ENCODE data around the gene ATXN1.

ATXN1 gene

DNA sequence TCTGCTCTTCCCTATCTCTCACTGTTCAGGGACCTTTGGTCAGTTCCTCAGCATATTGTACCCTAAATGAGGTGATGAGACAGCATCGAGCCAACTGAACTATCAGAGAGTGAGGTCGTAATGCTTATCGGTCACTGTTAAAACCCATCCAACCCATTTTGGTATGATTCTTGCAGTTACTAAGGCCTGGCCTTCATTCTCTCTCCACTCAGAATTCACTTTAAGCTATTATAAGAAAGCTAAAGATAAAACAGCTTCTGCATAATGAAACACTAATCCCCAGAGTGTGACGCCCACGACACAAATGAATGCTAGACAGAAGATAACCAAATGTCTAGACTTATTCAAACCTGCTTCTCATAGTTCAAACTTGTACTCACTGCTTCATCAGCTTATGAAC lies 347.1 kb downstream of the ATXN1 start:
- TF ChIP-seq, protein P1, sequence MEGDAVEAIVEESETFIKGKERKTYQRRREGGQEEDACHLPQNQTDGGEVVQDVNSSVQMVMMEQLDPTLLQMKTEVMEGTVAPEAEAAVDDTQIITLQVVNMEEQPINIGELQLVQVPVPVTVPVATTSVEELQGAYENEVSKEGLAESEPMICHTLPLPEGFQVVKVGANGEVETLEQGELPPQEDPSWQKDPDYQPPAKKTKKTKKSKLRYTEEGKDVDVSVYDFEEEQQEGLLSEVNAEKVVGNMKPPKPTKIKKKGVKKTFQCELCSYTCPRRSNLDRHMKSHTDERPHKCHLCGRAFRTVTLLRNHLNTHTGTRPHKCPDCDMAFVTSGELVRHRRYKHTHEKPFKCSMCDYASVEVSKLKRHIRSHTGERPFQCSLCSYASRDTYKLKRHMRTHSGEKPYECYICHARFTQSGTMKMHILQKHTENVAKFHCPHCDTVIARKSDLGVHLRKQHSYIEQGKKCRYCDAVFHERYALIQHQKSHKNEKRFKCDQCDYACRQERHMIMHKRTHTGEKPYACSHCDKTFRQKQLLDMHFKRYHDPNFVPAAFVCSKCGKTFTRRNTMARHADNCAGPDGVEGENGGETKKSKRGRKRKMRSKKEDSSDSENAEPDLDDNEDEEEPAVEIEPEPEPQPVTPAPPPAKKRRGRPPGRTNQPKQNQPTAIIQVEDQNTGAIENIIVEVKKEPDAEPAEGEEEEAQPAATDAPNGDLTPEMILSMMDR (IDR thresholded peaks at IDR 0.05; ENCODE audit: control insufficient read depth, insufficient read depth, low read depth, low read length, missing control alignments): no peak
- no peak overlapping the region for H3K4me3 ChIP-seq (ENCODE audit: control insufficient read depth, low read depth, low read length)
- no peak for DNase-seq (ENCODE audit: low read depth)

- no peak overlapping the region for H3K4me3 ChIP-seq (ENCODE audit: control insufficient read depth, low read depth, low read length)
- no peak for DNase-seq (ENCODE audit: low read depth)
- TF ChIP-seq, protein P1 (IDR thresholded peaks at IDR 0.05; ENCODE audit: control insufficient read depth, insufficient read depth, low read depth, low read length, missing control alignments): no peak
Measured at GRCh38 chr6:16413399-16413798, 347.9 kb downstream of the ATXN1 start.

DNA sequence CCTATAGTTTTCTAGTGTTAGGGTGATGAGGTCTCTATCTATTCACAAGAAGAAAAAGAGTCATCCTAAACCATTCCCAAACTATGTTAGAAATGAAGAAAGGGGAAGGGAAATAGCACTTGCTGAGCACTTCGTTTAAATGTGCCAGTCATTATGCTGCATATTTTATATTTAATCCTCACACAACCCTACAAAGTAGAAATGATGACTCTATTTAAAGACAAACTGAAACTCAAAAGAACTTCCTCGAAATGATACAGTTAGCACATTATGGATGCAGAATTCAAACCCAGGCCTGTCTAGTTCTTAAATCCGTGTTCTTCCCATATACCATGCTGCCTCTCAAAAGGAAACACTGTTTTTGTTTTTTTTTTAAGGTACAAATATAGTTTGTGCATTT lies 348.3 kb downstream of the ATXN1 start:
- H3K4me3 ChIP-seq (ENCODE audit: control insufficient read depth, low read depth, low read length): no peak overlapping the region
- TF ChIP-seq, protein P1 (IDR thresholded peaks at IDR 0.05; ENCODE audit: control insufficient read depth, insufficient read depth, low read depth, low read length, missing control alignments): no peak
- no peak for DNase-seq (ENCODE audit: low read depth)

DNA sequence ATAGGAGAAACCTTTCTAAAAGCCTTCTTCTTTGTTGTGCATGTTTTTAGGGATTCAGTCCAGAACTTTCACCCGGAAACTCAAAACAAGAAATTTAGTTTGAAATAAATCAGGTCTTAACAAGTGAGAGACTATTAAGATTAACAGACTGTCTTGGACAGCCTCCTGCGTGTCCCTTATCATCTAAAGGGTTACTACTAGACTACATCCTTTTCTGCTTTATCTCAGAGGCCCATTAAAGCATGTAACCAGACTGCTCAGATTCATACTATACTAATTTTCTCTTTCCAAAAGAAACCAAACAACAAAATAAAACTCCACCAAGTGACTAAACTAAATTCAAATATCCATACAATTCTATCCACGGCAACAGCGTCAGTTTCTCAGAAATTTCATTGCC lies 349.1 kb downstream of the ATXN1 start:
- TF ChIP-seq, protein P1 (IDR thresholded peaks at IDR 0.05; ENCODE audit: control insufficient read depth, insufficient read depth, low read depth, low read length, missing control alignments): no peak
- H3K4me3 ChIP-seq (ENCODE audit: control insufficient read depth, low read depth, low read length): no peak overlapping the region
- no peak for DNase-seq (ENCODE audit: low read depth)

GRCh38 chr6:16409531-16410441 lies 351.5 kb downstream of the ATXN1 start:
- H3K4me3 ChIP-seq (ENCODE audit: control insufficient read depth, low read depth, low read length): no peak overlapping the region
- TF ChIP-seq, protein P1 (IDR thresholded peaks at IDR 0.05; ENCODE audit: control insufficient read depth, insufficient read depth, low read depth, low read length, missing control alignments): peak; percentile 92
- no peak for DNase-seq (ENCODE audit: low read depth)

DNA sequence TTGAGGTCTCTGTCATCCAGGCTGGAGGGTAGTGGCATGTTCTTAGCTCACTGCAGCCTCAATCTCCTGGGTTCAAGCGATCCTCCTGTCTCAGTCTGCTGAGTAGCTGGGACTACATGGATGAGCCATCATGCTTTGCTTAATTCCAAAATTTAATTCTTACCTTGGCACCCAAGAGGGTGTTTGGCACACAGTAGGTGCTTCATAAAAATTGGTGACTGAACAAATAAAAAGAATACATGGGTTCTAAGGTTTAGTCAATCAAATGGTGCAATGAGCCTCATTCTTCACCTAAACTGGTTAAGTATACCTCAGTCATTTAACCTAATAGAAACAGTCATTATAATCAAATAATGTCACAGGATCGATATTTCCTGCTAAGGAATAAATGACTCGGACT lies 352.5 kb downstream of the ATXN1 start:
- DNase-seq (ENCODE audit: low read depth): no peak
- TF ChIP-seq, protein P1 (IDR thresholded peaks at IDR 0.05; ENCODE audit: control insufficient read depth, insufficient read depth, low read depth, low read length, missing control alignments): no peak
- H3K4me3 ChIP-seq (ENCODE audit: control insufficient read depth, low read depth, low read length): no peak overlapping the region

All from AG09309 (cell line).